K562 treated with DMSO at 1 percent for 4 hours (cell line): Measurements from ENCODE around the gene ARIH1. TPM values are rescaled to one million over a fixed set of nuclear protein-coding genes. Genes with fewer than 3 reads are reported as not detected.

Experiments used
- total RNA-seq: library from RNA; unstranded; fragments of 300-600 nt; gene quantifications from 2 replicates; pipeline ENCODE4 v1.2.3, GENCODE V29; 2022; ENCODE audit not compliant: insufficient read depth

Gene ARIH1
- total RNA-seq = 20.0 and 40.7 TPM in 2 replicates

GRCh38 chr15:72473614-72474465, at the start of gene ARIH1:
Gene ARIH1, plus strand, starts transcription at chr15:72474330. Its CDS starts 310 bp downstream, at chr15:72474640.

Other genes starting within 250 kb of the ARIH1 start
- gene PKM, start 243.1 kb upstream of the ARIH1 start, total RNA-seq = 1,032 and 1,328 TPM in 2 replicates
- gene PARP6, start 201.8 kb upstream of the ARIH1 start, total RNA-seq = 28.6 and 43.4 TPM in 2 replicates
- gene CELF6, start 154.2 kb upstream of the ARIH1 start, total RNA-seq = 0.94 TPM in 1 of 2 replicates, not detected in the other
- gene HEXA, start 98.3 kb upstream of the ARIH1 start, total RNA-seq = 92.9 and 93.9 TPM in 2 replicates
- not detected in 2 replicates for gene TMEM202, start 76.0 kb upstream of the ARIH1 start, total RNA-seq
- not detected in 2 replicates for gene GOLGA6B, start 180.4 kb downstream of the ARIH1 start, total RNA-seq
- not detected in 2 replicates for gene HIGD2B, start 211.9 kb downstream of the ARIH1 start, total RNA-seq
- 26.4 and 35.5 TPM in 2 replicates for gene BBS4, start 211.9 kb downstream of the ARIH1 start, total RNA-seq